Urinary bladder (tissue), 4 donors: ENCODE results near the gene KRT6A. TPM values are rescaled to one million over a fixed set of nuclear protein-coding genes. Genes with fewer than 3 reads are reported as not detected.

Experiments used
- DNase-seq: peaks from one replicate; pipeline ENCODE4 v3.0.0-alpha.2; 2015; ENCODE audit errors: extremely low spot score
- H3K27ac ChIP-seq: one replicate; pipeline ENCODE4 v1.5.1; 2013; ENCODE audit warnings: low read depth, mild to moderate bottlenecking, moderate library complexity
- H3K36me3 ChIP-seq: one replicate; pipeline ENCODE4 v1.6.1; 2013; ENCODE audit warnings: mild to moderate bottlenecking, moderate library complexity; ENCODE audit not compliant: insufficient read depth
- H3K4me1 ChIP-seq: one replicate; pipeline ENCODE4 v1.6.1; 2013; ENCODE audit warnings: mild to moderate bottlenecking, moderate library complexity; ENCODE audit not compliant: insufficient read depth
- H3K4me3 ChIP-seq: one replicate; pipeline ENCODE4 v1.5.1; 2013; ENCODE audit warnings: low read depth, low read length
- WGBS: extraction: QIAGEN DNeasy Blood & Tissue Kit; methylation state at CpG from one replicate; pipeline ENCODE4 v1.1.7; 2013; 5-methylcytosine and 5-hydroxymethylcytosine counted together
- polyA plus RNA-seq: library from polyadenylated mRNA; stranded (reverse); fragments of 200-250 nt; gene quantifications from one replicate; pipeline ENCODE4 v1.2.3, GENCODE V29; 2013
- total RNA-seq: library from RNA; depleted of rRNA; stranded (reverse); fragments of >200 nt; gene quantifications from one replicate; pipeline ENCODE4 v1.2.3, GENCODE V29; 2014
- donor health status: healthy with polysubstance abuse.
- donor health status: healthy.

The KRT6A gene
- total and polyA plus RNA-seq, 2 donors, result 0.11 TPM; not detected in 1

DNA sequence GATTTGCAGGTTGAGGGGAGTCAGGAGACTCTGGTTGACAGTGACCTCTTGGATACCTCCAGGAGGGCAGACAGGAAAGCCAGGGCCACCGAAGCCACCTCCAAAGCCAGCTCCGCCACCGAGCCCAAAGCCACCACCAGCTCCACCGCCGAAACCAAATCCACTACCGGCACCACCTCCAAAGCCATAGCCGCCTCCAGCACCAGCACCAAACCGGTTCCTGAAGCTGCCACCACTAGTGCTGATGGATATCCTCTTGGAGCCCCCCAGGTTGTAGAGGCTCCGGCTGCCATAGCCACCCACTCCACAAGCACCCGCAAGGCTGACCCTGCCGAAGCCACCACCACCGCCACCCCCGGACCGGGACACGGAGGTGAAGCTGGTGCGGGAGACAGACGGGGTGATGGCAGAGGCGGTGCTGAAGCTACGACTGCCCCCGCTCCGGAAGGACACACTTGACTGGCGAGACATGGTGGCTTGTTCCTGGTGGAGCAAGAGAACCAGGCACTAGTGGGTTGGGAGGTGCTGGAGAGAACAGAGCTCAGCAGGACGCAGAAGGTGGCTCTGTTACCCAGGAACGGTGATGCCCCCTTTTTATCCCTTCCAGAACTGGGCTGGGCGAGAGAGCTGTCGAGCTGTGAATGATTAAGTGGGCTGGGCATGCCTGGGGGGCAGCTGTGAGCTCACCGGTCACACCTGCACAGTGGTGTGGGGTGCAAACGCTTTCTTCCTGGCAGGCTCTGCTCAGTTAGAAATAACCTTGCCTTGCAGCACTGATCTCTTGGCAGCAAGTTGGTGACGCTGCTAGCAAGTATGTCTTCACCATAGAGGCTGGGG is 27.0 kb upstream of the KRT6A start, which contains the start of gene KRT5:
Gene KRT5 (minus strand): TSS at position 569 of the 837 bp plus-strand sequence. CDS start 98 bp downstream, at position 471.
- Histone ChIP-seq H3K36me3 (no peaks in the 10 kb centered on the region), H3K4me3 (no peak within 1 kb of the TSS), H3K27ac (no peak within 1 kb of the TSS), H3K4me1 (no peaks in the 10 kb centered on the region)
- 84% methylated on average over 29 of the region's 29 CpGs for WGBS
- no peak for DNase-seq

GRCh38 chr12:52519387-52519703 is 26.3 kb upstream of the KRT6A start:
- Histone ChIP-seq H3K36me3 (no peaks in the 10 kb centered on the region), H3K4me3 (no peak overlapping the region), H3K27ac (no peak overlapping the region), H3K4me1 (no peaks in the 10 kb centered on the region)
- WGBS, result 83% methylated on average over 3 of the region's 3 CpGs
- DNase-seq, result no peak

GRCh38 chr12:52518574-52519386 is 25.7 kb upstream of the KRT6A start:
- Histone ChIP-seq H3K4me3 (no peak overlapping the region), H3K36me3 (no peaks in the 10 kb centered on the region), H3K27ac (no peak overlapping the region), H3K4me1 (no peaks in the 10 kb centered on the region)
- 81% methylated on average over 8 of the region's 8 CpGs for WGBS
- DNase-seq, result no peak

DNA sequence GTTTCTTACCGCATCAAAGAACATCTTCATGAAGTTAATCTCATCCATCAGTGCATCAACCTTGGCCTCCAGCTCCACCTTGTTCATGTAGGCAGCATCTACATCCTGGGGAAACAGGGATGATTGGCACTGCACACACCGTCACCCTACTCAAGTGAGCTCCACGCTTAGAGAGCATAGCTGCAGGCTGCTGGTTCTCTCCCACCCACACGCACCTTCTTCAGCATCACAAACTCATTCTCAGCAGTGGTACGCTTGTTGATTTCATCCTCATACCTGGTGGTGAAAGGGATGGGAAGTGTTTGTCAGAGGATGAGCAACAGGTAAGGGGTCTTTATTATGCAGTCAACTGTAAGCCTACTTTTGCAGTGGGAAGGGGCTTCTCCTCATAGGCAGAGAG is 24.8 kb upstream of the KRT6A start:
- H3K4me1 ChIP-seq, result no peaks in the 10 kb centered on the region
- H3K36me3 ChIP-seq, result no peaks in the 10 kb centered on the region
- DNase-seq, result no peak
- H3K4me3 ChIP-seq, result no peak overlapping the region
- H3K27ac ChIP-seq, result no peak overlapping the region
- WGBS, result 95% methylated on average over 5 of the region's 5 CpGs

DNA sequence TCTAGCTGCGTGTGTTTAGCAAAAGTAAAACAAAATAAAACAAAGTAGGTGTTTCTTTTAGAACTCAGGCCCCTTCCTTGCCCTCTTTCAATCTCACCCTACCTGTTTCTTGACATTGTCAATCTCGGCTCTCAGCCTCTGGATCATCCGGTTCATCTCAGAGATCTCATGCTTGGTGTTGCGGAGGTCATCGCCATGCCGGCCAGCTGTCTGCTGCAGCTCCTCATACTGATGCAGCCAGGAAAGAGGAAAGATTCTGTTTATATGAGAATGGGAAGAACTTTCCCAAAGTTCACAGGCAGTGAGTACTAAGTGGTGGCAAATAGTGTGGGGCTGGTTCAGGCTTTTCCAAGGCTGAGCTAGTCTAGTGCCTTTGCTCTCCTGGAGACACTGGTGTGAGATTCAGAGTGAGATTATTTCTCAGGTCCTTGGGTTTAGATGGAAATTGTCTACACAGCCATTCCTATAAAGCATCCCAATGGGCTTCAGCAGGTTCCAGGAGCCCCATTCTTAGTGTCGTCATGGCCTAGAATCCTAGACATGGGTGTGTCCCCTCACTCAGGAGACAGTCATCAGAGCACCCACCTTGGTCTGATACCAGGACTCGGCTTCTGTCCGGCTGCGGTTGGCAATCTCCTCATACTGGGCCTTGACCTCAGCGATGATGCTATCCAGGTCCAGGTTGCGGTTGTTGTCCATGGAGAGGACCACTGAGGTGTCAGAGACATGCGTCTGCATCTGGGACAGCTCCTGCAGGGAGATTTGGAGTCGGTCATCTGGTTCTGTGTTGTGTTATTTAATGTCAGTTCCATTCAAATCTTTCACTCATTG is 24.2 kb upstream of the KRT6A start:
- DNase-seq, result no peak
- Histone ChIP-seq H3K4me1 (no peaks in the 10 kb centered on the region), H3K4me3 (no peak overlapping the region), H3K36me3 (no peaks in the 10 kb centered on the region), H3K27ac (no peak overlapping the region)
- WGBS, result 91% methylated on average over 14 of the region's 14 CpGs

GRCh38 chr12:52515927-52516831 is 23.1 kb upstream of the KRT6A start:
- no peak for DNase-seq
- Histone ChIP-seq H3K36me3 (no peaks in the 10 kb centered on the region), H3K4me1 (no peaks in the 10 kb centered on the region), H3K27ac (no peak overlapping the region), H3K4me3 (no peak overlapping the region)
- 88% methylated on average over 15 of the region's 15 CpGs for WGBS

DNA sequence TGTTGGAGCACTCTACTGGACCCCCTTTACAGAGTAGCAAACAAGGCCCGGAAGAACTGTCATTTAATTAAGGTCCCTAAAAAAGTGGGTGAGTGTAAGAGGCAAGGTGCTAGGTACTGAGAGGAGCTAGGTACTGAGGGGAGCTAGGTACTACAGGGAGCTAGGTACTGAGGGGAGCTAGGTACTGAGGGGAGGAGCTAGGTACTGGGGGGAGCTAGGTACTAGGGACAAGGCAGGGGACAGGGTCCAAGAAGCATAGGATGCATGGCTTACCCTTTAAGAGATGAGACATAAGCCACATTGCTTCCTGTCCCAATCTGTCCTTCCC is 22.2 kb upstream of the KRT6A start:
- DNase-seq, result no peak
- H3K4me3 ChIP-seq, result no peak overlapping the region
- WGBS, result 96% methylated on average over 1 of the region's 1 CpG
- no peaks in the 10 kb centered on the region for H3K4me1 ChIP-seq
- H3K36me3 ChIP-seq, result no peaks in the 10 kb centered on the region
- H3K27ac ChIP-seq, result no peak overlapping the region

DNA sequence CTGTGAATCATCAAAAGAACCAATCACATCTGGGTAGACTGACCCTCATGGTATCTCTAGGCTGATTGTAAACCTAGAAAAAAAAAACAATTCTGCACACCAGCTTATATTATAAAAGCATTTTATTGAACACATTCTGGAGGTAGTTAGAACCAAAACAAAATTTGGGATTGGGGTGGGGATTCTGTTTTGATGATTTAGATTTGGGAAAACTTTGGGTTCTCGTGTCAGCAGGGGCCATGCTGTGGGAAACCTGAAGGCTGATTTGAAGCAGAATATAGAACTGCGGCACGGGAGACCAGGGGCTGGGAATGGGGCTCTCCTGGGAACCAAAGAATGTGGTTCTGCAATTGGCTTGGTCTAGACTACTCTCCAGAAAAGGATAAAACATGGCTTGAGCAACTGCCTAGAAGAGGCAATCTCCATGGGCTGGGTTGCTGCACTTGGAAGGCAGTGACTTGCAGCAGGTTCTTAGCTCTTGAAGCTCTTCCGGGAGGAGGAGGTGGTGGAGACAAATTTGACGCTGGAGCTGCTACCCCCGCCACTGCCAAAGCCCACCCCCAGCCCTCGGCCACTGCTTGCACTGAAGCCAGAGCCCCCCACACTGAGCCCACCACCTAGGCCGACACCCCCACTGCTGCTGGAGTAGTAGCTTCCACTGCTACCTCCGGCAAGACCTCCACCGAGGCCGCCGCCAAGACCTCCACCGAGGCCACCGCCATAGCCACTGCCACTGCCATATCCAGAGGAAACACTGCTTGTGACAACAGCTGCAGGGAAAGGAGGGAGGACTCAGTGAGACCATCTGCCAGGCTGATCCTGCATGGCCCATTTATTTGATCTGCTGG is 21.6 kb upstream of the KRT6A start:
- WGBS, result 95% methylated on average over 14 of the region's 14 CpGs
- no peak for DNase-seq
- Histone ChIP-seq H3K36me3 (no peaks in the 10 kb centered on the region), H3K27ac (no peak overlapping the region), H3K4me1 (no peaks in the 10 kb centered on the region), H3K4me3 (no peak overlapping the region)

- 92% methylated on average over 6 of the region's 6 CpGs for WGBS
These were observed 20.7 kb upstream of the KRT6A start for GRCh38 chr12:52513736-52514135.

DNA sequence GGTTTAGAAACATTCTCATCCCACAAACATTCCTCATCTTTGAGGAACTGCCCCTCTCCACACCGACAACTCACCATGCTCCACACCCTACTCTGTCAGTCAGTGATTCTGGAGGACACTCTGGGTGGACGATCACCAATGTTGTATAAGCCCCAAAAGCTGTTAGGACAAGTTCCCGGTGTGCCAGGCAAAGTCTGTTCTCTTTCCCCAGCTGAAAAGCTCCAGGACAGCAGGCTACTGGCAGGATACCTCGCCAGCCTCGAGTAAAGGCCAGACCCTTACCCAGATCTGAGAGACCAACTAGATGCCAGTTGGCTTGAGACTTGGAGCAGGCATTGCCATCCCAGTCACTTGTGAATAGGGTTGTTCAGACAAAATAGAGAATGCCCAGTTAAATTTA is 15.2 kb upstream of the KRT6A start:
- Histone ChIP-seq H3K27ac (no peak overlapping the region), H3K4me3 (no peak overlapping the region), H3K36me3 (no peaks in the 10 kb centered on the region), H3K4me1 (no peaks in the 10 kb centered on the region)
- WGBS, result 87% methylated on average over 5 of the region's 5 CpGs
- no peak for DNase-seq

More at GRCh38 chr12:52513736-52514135, 20.7 kb upstream of the KRT6A start:
- Histone ChIP-seq H3K36me3 (no peaks in the 10 kb centered on the region), H3K27ac (no peak overlapping the region), H3K4me3 (no peak overlapping the region), H3K4me1 (no peaks in the 10 kb centered on the region)
- DNase-seq, result no peak

GRCh38 chr12:52506858-52507715 is 14.0 kb upstream of the KRT6A start:
- no peak for DNase-seq
- Histone ChIP-seq H3K4me3 (no peak overlapping the region), H3K36me3 (no peaks in the 10 kb centered on the region), H3K4me1 (no peaks in the 10 kb centered on the region), H3K27ac (no peak overlapping the region)
- WGBS, result 44% methylated on average over 4 of the region's 4 CpGs
